Thyroid gland (tissue), 4 donors: Measurements from ENCODE around the gene TMEM88. TPM values are rescaled to one million over a fixed set of nuclear protein-coding genes. Genes with fewer than 3 reads are reported as not detected.

Experiments
- DNase-seq, 2 donors: peaks; one replicate each; pipeline ENCODE4 v3.0.0-alpha.2; 2019
- H3K27ac ChIP-seq, 3 donors: fragments of 200-600 bp; sonication (generic); 1 replicate in 2 of 3; 2 replicates in 1 of 3; pipeline ENCODE4 v1.5.1; 2016 to 2019; ENCODE audit warnings: mild to moderate bottlenecking in 1 of 3, moderate library complexity in 1 of 3
- H3K27me3 ChIP-seq: fragments of 200-600 bp; sonication (generic); one replicate; pipeline ENCODE4 v1.5.1; 2019
- H3K36me3 ChIP-seq, 2 donors: fragments of 200-600 bp; sonication (generic); one replicate each; pipeline ENCODE4 v1.5.1; 2016 to 2019
- H3K4me1 ChIP-seq, 2 donors: fragments of 200-600 bp; sonication (generic); one replicate each; pipeline ENCODE4 v1.5.1; 2017 to 2019
- H3K4me3 ChIP-seq, 3 donors: fragments of 200-600 bp; sonication (generic); replicated peaks in 1 of 3; 1 replicate in 2 of 3; 2 replicates in 1 of 3; pipeline ENCODE4 v1.5.1; 2016; ENCODE audit warnings: mild to moderate bottlenecking in 1 of 3
- H3K9me3 ChIP-seq: fragments of 200-600 bp; sonication (generic); one replicate; pipeline ENCODE4 v1.5.1; 2017
- CTCF ChIP-seq, 6 experiments: fragments of 200-600 bp in 3 of 6; fragments of 450-650 bp in 3 of 6; sonication (generic) in 3 of 6; IDR thresholded peaks; one replicate each; pipeline ENCODE4 v1.5.1; 2016 to 2019; ENCODE audit warnings: antibody characterized with exemption in 6 of 6, mild to moderate bottlenecking in 2 of 6, inconsistent platforms in 1 of 6, moderate library complexity in 1 of 6
- POLR2A ChIP-seq, 2 donors: fragments of 450-650 bp; IDR thresholded peaks; one replicate each; pipeline ENCODE4 v1.6.1; 2017; ENCODE audit warnings: antibody characterized with exemption in 2 of 2, mild to moderate bottlenecking in 2 of 2, moderate library complexity in 1 of 2
- whole genome bisulfite sequencing, 2 donors: methylation state at CpG; one replicate each; pipeline ENCODE4 v1.1.5; 2017; 5-methylcytosine and 5-hydroxymethylcytosine counted together
- intact Hi-C: fragments of 100-400 bp; cut with DNase I; formaldehyde crosslinking; loops from one replicate; pipeline ENCODE4 v1.15.1; 2023
- total RNA-seq, 4 donors: library from RNA; depleted of rRNA; stranded (reverse); fragments of >200 nt; gene quantifications; one replicate each; pipeline ENCODE4 v1.2.3, GENCODE V29; 2016

TMEM88 gene
- total RNA-seq, 4 donors from 2014 or later: 12.3 to 39.5 (median 18.4) TPM

GRCh38 chr17:7834957-7835813, 19.7 kb upstream of the TMEM88 start:
- peak overlapping the region; percentile 98 to 99 (median 99) for H3K27ac ChIP-seq
- no peaks in the 10 kb centered on the region for H3K27me3 ChIP-seq
- H3K9me3 ChIP-seq: no peaks in the 10 kb centered on the region
- TF ChIP-seq CTCF (IDR thresholded peaks at IDR 0.05) (peak; percentile 53 to 89 (median 78)), POLR2A (IDR thresholded peaks at IDR 0.05) (peak; percentile 39 to 89)
- H3K4me1 ChIP-seq: peaks cover 20 to 29% of the 10 kb centered on the region in 2 donors
- peak; percentile 99 for DNase-seq
- intact Hi-C loops: no loop called here
- WGBS, 2 donors: 1% methylated on average over 31 to 33 of the region's 69 CpGs
- H3K36me3 ChIP-seq: no peaks in the 10 kb centered on the region
- H3K4me3 ChIP-seq: peak overlapping the region; percentile 75 to 84 (median 83)

DNA sequence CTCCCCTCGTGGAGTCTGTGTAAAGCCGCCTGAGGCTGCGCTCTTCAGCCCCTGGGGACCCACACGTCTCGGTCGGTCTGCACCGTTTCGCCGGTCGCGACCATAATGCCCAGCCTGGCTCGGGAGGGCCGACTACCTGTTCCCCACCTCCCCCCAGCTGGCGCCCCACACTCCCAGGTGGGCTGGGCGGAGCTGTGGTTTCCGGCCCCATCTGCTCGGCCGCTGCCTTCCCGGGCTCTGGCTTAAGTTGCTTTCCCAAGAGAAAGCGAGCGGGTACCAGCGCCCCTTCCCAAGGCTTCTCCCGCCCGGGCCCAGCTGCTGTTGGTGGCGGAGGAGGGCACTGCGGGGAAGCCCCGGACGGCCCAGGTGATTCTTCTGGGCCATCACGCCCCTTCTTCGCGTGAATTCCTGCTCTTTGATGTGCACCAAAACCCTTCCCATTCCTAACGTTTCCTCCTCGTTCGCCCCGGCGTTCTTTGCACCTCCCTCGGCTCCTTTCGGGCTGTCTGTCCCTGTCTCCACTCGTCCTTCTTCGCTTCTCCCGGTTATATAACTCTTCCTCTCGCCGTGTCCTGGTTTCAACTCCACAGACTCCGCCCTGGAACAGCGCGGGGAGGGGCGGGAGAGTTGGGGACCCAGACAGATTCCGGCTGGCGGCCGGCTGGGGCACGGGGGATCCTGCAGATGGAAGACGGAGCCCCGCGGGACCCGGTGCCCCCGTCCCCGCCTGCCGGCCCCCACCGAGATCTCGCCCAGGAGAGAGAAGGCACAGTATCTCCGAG, 18.9 kb upstream of the TMEM88 start:
- peaks cover 22 to 37% of the 10 kb centered on the region in 2 donors for H3K4me1 ChIP-seq
- DNase-seq: peak; percentile 84 to 85
- intact Hi-C loops: no loop called here

DNA sequence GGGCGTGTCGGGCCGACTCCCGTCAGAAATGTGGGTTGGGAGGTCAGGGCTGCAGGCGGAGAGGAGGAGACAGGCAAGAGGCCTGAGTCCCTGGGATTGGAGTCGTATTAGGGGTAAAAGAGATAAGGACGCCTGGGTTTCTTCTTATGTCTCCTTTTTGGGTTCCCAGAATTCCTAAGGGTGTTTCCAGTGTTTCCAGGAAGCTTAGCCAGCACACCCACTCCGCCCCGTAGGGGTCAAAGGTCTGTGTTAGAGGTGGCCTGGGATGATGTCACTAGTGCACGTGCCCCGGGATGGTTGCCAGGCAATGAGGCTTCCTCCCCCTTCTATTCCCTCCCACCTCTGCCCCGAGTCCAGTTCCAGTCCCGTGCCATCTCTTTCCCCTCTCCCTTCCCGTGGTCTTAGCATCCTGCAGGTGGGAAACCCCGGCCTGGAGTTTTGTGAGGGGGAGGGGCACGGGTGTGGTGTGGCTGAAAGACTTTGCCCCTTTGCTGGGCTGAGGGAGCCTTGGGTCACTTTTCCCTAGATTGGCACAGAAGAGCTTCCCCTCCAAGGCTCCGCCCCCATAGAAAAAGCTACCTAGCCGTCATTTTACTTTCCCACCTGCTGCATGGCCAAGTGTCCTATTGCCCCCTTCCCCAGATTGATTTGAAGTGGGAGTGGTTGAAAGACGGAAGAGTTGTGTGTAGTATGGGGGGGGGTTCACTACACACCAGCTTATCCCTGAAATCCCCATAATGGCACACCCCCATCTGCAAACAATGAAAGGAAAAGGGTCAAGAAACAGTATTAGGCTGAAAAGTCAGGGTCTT, 18.1 kb upstream of the TMEM88 start:
- TF ChIP-seq CTCF (IDR thresholded peaks at IDR 0.05) (no peak), POLR2A (IDR thresholded peaks at IDR 0.05) (no peak)

More for the DNA sequence above, 18.9 kb upstream of the TMEM88 start:
- Histone ChIP-seq H3K4me3 (peak overlapping the region; percentile 75 to 84 (median 83)), H3K27me3 (no peaks in the 10 kb centered on the region), H3K27ac (peak overlapping the region; percentile 98 to 99 (median 99)), H3K36me3 (no peaks in the 10 kb centered on the region), H3K9me3 (no peaks in the 10 kb centered on the region)
- TF ChIP-seq POLR2A (IDR thresholded peaks at IDR 0.05) (peak in 1 of 2 donors; percentile 80), CTCF (IDR thresholded peaks at IDR 0.05) (peak in 2 of 6 experiments; percentile 18 to 19)
- 0 to 1% methylated on average over 44 to 48 of the region's 61 CpGs for WGBS, 2 donors

GRCh38 chr17:7837408-7838088, 17.3 kb upstream of the TMEM88 start:
- no peaks in the 10 kb centered on the region for H3K9me3 ChIP-seq
- no peaks in the 10 kb centered on the region for H3K36me3 ChIP-seq
- no peaks in the 10 kb centered on the region for H3K27me3 ChIP-seq
- peaks cover 27 to 42% of the 10 kb centered on the region in 2 donors for H3K4me1 ChIP-seq
- H3K27ac ChIP-seq: peak overlapping the region in 2 of 3 donors; percentile 98 to 99
- no peak for DNase-seq
- peak overlapping the region in 1 of 3 donors; percentile 4 for H3K4me3 ChIP-seq
- intact Hi-C loops: no loop called here
- 12 to 15% methylated on average over 8 of the region's 8 CpGs for WGBS, 2 donors
- TF ChIP-seq CTCF (IDR thresholded peaks at IDR 0.05): no peak
- TF ChIP-seq POLR2A (IDR thresholded peaks at IDR 0.05): no peak

More for the DNA sequence above, 18.1 kb upstream of the TMEM88 start:
- Histone ChIP-seq H3K9me3 (no peaks in the 10 kb centered on the region), H3K36me3 (no peaks in the 10 kb centered on the region), H3K27ac (peak overlapping the region; percentile 98 to 99 (median 99)), H3K27me3 (no peaks in the 10 kb centered on the region), H3K4me3 (peak overlapping the region; percentile 75 to 84 (median 83)), H3K4me1 (peaks cover 27 to 42% of the 10 kb centered on the region in 2 donors)
- peak; percentile 89 to 90 for DNase-seq
- WGBS, 2 donors: 2 to 3% methylated on average over 18 of the region's 19 CpGs
- intact Hi-C loops: no loop called here
